HG03159 (cell line): ENCODE data around the gene GMEB2.

Experiments
- ATAC-seq: cut with Tn5 transposase; IDR thresholded peaks from one replicate; pipeline ENCODE4 v1.9.1; 2021; ENCODE audit warnings: mild to moderate bottlenecking, moderate library complexity; ENCODE audit not compliant: unreplicated experiment

The GMEB2 gene

DNA sequence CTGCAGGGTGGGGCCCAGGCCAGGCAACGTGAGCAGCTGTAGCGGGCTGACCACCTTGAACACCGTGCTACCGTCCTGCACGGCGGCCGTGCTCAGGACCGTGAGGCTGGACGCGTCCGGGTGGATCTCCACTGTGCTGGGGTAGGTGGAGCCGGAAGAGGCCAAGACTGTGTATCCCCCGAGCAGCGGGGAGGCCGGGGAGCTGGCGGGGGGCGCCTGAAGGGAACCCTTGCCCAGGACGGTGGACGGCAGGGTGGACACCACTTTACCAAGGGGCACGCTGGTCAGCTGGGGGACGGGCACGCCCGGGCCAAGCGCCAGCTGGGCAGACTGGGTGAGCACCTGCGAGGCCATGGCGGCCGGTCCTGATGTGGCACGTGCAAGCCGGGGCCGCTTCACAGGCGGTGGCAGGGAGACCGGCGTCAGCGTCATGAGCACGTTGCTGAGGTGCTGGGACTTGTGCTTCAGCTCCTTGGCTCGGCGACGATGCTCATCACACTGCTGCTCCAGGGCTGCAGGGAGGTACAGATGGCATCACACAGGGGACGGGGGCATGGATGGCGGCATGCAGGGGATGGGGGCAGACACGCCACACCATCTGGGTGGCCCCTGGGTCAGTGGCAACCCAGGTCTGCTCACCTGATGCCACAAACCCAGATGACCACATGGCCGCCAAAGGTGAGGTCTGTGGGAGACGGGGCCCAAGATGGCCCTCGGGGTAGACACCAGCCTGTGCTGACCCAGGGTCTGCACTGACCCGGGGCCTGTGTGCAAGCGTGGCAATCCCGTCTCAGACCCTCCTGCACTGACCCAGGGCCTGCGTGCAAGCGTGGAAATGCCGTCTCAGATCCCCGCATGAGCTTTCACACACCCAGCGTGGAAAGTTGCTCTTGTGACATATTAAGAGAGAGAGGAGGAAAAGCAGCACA is 36.4 kb downstream of the GMEB2 start:
- no peak for ATAC-seq

DNA sequence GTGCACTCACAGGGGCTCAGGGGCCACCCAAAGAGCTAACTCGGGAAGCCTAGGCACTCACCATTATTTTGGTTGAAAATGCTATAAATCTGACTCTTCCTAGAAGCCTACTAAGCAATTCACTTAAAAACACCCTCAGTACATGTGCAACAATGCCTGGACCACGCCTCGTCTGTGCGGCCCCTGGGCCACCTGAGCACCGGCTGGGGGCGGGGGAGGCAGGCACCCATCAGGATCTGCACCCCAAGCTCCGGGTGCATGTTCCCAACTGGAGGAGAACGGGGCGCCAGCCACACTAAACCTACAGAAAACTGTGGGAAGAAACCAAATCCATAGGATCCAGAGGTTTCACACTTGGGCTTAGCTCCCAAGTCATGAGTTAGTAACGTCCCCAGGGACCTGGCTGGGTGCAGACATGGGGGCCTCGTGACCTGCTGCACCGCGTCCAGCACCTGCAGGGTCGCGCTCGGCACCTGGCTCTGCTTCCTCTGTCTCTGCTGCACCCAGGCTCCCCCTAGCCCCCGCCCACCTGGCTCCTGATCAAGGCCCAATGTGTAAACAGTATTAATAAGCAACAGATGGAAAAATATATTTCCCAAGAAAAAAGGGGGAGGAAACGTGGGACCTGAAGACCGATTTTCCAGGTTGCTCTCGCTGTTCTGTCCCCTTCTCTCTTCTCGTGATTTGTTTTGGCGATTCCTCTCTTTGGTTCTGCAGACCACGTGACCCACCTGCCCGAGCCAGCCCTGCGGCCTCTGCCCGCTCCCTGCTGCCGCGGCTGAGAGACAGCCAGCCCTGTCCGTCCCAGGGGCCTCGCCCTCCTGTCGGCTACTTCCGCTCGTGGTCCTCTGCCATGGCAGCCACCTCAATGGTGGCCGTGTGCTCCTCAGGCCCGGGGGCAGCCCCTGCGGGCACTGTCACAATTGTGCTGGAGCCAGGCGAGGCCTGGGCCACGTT is 37.4 kb downstream of the GMEB2 start:
- ATAC-seq = no peak

DNA sequence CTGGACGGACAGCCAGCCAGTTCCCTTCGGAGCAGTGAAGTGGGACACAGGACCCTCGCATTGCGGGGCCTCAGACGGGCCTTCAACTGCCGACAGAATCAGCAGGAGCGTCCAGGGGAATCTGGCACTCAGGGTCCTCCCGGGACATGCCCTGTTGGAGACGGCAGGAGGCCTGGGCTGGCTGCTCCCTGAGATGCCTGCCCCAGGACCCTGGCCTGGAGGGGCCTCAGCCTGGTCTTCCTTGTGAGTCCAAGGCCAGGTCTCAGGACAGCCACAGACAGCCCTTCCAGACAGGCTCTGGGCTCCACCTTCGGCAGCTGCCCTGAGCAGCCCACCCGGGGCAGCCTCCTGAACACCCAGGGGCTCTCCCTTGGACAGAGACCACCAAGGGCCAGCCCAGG is 38.3 kb downstream of the GMEB2 start:
- ATAC-seq = no peak

DNA sequence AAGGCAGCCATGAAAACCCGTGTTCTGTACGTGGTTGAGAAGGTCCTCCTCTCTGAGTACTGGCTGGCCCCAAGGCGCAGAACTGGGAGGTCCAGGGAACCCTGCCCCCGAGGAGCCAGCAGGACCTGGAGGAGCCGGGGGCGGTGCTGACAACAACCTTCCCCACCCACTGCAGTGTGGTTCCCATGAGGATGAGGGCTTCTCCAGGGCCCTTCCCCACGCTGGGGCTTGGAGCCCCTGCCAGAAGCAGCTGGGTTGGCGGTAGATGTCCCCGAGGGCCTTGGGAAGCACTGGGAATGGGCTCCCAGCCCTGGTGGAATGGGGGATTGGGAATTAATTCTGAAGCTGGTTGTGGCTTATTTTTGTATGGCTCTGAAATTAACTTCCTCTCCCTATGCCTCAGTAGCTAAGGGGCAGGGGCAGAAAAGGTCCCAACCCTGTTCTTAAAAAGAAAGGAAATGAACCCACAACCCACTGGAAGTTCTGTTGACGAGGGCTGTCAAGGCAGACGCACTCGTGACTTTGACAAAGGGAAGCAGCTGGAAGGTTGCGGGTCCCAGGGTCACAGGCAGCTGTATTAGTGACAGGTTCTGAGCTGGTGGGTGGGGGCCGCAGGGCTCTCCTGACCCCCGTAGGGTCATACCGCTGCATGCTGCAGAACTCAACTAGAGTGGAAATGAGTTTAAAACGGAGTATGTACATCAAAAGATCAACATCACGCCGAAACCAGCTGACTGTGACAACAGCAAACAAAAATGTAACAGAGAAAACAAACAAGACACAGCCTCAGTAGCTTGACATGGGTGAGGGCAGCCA is 38.9 kb downstream of the GMEB2 start:
- ATAC-seq = no peak

DNA sequence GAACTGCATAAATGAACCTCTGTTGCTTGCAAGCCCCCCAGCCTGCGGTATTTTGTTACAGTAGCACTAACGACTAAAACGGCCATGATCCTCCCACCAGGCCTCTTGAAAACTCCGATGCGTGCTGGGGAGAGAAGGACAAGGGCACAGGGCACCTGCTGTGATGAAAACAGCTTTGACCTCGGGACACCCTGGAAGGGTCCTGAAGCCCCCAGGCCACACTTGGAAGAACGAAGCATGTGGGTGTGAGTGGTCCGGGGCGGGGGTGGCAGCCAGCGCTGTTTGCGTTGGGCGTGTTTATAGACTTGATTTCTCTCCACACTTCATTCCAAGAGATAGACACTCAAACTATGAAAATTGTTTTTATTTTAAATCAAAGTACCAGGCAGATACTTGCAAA is 39.6 kb downstream of the GMEB2 start:
- no peak for ATAC-seq

DNA sequence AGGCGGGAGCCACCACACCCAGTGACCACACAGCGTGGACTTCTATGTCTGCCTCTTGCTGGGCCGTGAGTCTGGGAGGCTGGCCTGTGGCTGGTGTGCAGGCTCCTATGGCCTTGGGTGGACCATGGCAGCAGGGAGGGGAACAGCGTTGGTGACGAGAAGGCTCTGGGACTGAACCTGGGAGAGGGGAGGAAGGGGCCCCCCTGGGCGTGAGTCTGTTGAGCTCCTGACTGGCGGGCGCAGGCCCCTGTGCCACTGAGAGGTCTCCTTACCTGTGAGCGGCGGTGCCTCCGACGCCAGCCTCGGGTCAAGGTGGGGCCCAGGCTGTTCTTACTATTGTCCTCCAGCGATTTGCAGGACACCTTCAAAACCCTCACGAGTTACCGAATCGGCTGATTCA is 40.1 kb downstream of the GMEB2 start:
- no peak for ATAC-seq

DNA sequence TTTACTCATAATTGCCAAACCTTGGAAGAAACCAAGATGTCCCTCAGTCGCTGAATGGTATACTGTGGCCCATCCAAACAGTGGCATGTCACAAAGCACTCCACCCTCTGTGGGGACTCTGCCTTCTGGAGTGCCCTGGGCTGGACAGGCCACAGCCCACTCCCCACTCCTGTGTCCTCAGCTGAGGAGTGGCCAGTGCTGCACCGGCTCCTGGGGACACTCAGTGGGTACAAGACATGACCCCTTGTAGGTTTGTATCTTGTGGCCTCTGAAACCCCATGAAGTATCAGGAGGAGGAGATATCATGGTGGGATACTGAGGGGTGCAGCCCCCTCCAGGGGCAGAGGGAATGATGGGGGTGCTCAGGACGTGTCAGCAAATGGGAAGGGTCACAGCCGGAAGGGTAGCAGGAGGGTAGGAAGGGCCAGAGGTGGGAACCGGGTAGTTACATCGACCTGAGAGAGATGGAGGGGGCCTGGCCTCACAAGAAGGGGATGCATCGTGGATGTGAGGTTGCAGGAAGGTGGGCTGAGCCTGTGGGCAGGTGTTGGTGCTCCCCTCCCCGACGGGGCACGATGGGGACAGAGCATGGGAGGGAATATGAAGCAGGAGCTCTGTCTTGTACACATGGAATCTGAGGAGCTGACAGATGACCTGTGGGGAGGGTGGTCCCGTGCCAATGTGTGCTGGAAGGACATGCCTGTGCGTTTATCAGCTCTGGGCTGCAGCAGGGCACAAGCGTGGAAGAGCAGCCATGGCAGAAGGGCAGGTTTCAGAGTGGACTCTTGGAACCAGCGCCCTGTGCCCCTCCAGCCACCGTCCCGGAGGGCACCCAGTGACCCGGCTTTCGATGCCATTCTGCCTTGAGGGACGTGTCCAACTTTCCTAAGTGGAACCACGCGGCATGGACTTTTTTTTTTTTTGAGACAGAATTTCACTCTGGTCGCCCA is 41.0 kb downstream of the GMEB2 start:
- ATAC-seq = no peak

DNA sequence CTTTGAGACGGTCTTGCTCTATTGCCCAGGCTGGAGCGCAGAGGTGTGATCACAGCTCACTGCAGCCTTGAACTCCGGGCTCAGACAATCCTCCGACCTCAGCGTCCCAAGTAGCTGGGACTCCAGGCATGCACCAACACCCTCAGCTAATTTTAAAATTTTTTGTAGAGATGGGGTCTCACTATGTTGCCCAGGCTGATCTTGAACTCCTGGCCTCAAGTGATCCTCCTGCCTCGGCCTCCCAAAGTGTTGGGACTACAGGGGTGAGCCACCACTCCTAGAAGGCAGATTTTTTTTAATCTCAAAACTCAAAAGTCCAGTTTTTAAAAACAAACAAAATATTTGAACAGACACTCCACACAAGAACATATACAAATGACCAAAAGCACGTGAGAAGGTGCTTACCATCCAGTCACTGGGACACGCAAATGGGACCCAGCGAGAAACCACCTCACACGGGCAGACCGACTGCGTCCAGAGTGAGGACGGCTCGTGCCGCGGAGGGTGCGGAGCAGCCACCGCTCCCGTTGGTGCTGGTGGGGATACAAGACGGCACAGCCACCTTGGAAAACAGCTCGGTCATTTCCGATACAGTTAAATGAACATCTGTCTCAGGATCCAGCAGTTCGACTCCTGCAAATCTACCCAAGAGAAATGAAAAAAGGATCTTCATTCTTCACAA is 44.4 kb downstream of the GMEB2 start:
- no peak for ATAC-seq

DNA sequence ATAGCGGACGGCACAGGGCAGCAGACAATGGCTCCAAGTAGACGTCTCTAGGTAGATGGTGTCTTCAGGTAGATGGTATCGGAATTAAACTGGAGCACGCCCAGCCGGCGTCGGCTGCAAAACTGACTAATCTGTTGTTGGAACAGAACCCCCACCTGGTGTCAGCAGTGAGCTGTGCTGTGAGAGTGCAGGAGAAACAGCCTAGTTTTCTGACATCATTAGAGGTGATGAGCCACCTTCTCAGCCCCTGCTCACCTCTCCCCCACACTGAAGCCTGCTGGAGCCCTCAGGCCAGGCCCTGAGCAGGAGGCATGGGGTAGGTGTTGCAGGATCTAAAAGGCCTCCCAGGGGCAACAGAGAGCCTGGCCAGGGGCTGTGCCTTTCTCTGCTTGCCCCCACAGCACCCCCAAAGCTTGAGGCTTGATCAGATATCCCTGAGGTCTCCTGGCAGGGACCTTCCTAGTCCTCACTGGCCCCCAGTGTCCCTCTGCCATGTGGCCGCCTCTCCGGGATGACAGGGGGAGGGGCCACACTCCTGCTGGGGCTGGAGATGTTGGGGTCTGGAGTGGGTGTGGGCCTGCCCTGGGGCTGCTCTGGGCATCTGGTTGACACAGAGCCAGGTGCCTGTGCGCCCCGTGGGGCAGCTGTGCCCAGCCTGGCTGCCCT is 46.0 kb downstream of the GMEB2 start:
- no peak for ATAC-seq

DNA sequence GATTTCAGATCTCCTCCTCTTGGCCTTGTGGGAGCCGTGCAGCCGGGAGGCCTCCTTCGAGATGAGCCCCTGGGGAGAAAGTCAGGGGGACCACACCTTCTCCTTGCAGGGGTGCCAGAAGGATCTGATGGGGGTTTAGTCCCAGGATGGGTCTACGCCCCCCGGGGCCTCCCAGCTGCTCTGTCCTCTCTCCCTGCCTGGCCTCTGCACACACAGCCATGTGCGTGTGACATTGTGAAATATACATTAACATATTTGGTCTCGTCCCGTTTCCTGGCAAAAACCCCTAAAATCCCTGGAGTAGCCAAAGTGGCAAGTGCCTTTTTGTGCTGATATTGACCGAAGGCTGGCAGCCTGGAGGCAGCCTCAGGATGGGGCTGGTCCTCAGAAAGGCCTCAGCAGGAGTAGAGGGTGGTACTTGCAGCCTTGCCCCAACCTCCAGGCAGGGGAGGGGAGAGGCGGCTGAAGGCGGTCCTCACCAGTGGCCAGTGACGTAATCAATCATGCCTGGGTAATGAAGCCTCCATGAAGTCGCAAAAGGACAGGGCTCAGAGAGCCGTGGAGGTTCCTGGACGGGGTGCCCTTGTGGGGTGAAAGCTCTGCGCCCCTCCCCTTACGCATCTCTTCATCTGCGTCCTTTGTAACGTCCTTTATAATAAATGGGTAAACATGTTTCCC is 47.7 kb downstream of the GMEB2 start:
- ATAC-seq = no peak

DNA sequence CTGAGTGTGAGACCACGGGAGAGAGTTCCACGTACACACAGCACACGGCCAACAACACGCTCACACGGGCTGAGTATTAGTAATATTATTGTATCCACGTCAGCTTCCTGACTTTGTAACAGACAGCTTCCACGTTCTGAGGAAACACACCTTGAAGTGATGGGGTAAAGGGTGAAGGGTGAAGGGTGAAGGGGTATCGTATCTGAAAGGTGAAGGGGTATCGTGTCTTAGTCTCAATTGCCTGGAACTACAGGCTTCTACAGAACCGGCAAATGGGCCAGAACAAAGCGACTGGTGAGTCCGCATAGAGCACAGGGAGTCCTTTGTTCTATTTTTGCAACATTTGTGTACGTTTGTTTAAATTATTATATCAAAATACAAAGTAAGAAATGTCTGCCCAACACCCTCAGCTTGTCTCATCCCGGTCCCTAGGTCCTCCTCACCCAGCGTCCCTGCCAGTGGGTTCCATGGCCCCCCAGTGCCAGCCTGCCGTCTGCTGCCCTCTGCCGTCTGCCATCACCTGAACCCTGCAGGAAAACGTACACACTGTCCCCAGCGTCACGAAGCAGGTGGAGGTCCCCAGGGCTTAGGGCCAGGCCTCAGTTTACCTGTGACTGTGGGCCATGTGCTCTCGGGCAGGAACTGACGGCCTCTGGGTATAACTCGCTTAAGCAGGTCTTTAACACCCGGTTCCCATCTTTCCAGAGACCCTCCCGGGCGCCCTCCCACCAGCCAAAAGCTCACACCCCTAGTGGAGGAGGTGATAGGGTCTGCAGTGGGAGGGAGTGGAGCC is 48.5 kb downstream of the GMEB2 start:
- ATAC-seq = no peak

DNA sequence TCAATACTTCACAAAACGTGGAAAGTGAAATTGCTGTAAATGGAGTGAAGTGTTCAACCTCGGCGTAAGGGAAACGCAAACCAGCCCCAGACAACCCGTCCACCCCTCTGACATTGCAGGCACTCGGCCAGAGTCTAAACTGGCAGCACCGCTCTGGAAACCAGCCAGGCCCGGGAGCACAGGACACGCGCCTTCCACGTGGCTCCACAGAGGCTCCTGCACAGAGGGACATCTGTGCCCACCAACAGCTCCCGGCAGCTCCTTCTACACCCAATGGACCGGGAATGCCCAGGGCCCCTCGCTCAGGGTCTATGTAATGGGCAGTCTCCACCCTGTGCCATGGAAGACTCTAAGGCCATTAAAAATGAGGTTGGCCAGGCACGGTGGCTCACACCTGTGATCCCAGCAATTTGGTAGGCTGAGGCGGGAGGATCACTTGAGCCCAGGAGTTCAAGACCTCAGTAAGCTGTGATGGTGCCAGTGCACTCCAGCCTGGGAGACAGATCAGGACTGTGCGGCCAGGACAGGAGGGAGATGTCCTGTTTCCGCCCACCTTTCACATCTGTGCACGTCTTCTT is 49.5 kb downstream of the GMEB2 start:
- ATAC-seq = no peak

DNA sequence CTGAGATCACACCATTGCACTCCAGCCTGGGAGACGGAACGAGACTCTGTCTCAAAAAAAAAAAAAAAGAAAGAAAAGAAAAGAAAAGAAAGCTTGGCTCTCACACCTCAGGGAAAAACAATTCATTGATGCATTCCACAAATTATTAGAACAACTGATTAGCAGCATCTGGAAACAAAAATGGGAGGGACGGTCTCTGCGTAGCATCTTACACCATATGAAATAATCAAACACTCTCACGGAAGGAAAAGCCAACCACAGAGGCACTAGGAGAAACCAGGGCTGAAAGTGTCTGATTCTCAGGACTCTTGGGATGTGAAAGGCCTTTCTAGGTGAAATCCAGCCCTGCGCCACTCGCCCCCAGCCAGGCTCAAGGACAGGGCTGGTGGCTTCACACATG is 50.6 kb downstream of the GMEB2 start:
- ATAC-seq = no peak

DNA sequence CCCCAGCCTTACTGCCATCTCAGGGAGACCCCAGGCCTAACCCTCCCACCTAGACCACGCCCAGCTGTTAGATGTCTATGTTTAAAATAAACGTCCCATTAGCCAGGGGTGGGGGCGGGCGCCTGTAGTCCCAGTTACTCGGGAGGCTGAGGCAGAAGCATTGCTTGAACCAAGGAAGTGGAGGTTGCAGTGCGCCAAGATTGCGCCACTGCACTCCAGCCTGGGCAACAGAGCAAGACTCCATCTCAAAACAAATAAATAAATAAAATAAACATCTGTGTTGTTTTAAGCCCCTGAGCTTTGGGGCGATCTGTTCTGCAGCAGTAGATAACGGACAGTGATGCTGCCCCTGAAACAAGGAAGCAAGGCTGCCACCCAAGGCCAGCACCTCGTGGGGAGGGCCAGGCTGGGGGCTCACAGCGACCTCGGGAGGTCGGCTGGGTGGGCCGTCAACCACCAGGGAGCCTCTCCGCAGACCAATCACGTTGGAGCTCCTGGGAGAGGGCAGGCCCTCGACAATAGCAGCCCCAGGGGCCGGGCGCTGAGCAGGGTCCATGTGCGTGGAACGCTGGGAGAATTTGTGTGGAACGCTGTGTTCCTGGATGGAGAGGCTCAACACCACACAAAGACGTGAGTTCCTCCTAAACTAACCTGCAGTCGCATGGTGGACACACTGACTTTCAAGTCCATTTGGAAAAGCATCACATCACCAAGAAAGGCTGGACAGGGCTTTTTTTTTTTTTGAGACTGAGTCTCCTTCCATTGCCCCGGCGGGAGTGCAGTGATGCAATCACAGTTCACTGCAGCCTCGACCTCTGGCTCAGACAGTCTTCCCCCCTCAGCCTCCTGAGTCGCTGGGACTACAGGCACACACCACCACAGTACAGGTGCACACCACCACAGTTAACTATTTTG is 51.8 kb downstream of the GMEB2 start:
- ATAC-seq = no peak

DNA sequence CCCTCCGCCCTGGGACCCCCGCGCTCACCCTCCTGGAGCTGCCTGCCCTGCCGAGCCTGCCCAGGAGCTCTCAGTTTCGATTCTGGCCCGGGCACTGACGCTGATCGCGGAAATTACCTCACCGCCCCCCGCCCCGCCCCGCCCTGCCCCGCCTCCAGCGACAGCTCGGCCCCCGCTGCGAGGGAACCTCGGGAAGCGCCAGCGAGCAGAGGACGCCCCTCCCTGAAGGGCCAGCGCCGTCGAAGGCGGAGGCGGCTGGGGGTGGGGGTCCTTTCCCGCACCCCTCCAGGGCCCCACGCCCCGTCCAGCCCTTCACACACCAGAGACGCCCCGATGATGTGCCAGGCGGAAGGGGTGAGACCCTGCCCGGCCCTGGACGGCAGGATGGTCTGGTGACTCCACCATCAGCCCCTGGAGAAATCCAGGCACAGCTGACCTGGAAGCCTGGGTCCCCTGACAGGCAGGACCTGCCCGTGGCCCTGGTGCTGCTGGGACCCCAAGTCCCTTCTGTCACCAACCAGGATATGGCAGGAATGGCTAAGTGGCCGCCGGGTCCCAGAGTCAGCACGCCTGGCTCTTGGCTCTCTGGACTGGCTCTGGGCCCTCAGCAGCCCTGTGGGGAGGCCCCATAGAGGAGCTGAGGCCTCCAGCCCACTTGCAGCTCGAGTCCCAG is 52.6 kb downstream of the GMEB2 start, which contains the start of gene HELZ2:
HELZ2 (minus strand) TSS at position 84 of the 673 bp plus-strand sequence. CDS start 1,854 bp downstream, outside the sequence.
- no peak for ATAC-seq
